Left ventricle myocardium inferior (tissue), 1 donor: Measurements from ENCODE around the gene ADCY7. TPM values are rescaled to one million over a fixed set of nuclear protein-coding genes. Genes with fewer than 3 reads are reported as not detected.
"Not testable (repeated sequence)": the region's sequence is repeated elsewhere in the genome, so short reads cannot be mapped to it uniquely, and the experiment has no call there.

ENCODE experiments used
- DNase-seq: peaks from one replicate; pipeline ENCODE4 v3.0.0-alpha.2; 2020
- H3K27ac ChIP-seq: fragments of 200-600 bp; replicated peaks from 2 replicates; pipeline ENCODE4 v1.8.0; 2021
- H3K27me3 ChIP-seq: fragments of 200-600 bp; 2 replicates; pipeline ENCODE4 v1.8.0; 2021; ENCODE audit warnings: low read depth
- H3K36me3 ChIP-seq: fragments of 200-600 bp; 2 replicates; pipeline ENCODE4 v1.8.0; 2021
- H3K4me1 ChIP-seq: fragments of 200-600 bp; 2 replicates; pipeline ENCODE4 v1.8.0; 2021
- H3K4me3 ChIP-seq: fragments of 200-600 bp; 2 replicates; pipeline ENCODE4 v1.8.0; 2021; ENCODE audit warnings: mild to moderate bottlenecking, moderate library complexity
- H3K9me3 ChIP-seq: fragments of 200-600 bp; replicated peaks from 2 replicates; pipeline ENCODE4 v1.8.0; 2021
- CTCF ChIP-seq: fragments of 200-600 bp; IDR thresholded peaks from 2 replicates; pipeline ENCODE4 v1.8.0; 2021; ENCODE audit warnings: antibody characterized with exemption, mild to moderate bottlenecking, borderline replicate concordance
- intact Hi-C: fragments of 100-400 bp; cut with micrococcal nuclease; formaldehyde crosslinking; loops from one replicate; pipeline ENCODE4 v1.11.0; 2022
- total RNA-seq: library from RNA; stranded (reverse); fragmentation: NEBNext Ultra II Directional; extraction: Animal tissue kit (Norgen Biotek cat#: 25700); gene quantifications from one replicate; pipeline ENCODE4 v1.2.1, GENCODE V29; 2021
- donor health status: DM: no; HTN: yes; CAD: no; lungs with severe emphysema.

The ADCY7 gene
- total RNA-seq, 1 donor from 2014 or later: 9.7 TPM

GRCh38 chr16:50238868-50239301 is 27.5 kb upstream of the ADCY7 start:
- Histone ChIP-seq H3K27me3 (peaks cover 26% of the 10 kb centered on the region), H3K9me3 (no peaks in the 10 kb centered on the region), H3K4me1 (no peaks in the 10 kb centered on the region), H3K27ac (no peak overlapping the region), H3K4me3 (no peak overlapping the region), H3K36me3 (no peaks in the 10 kb centered on the region)
- DNase-seq: no peak
- no peak for TF ChIP-seq CTCF
- intact Hi-C loops: no loop called here

- H3K4me3 ChIP-seq, H3K36me3 ChIP-seq, H3K9me3 ChIP-seq, DNase-seq, intact Hi-C loops, H3K27ac ChIP-seq: not testable (repeated sequence)
- Histone ChIP-seq H3K4me1 (peaks cover 20% of the 10 kb centered on the region), H3K27me3 (peaks cover 57% of the 10 kb centered on the region)
Measured at GRCh38 chr16:50243024-50243423, 23.3 kb upstream of the ADCY7 start.

- no peak for TF ChIP-seq CTCF
- H3K4me1 ChIP-seq: peaks cover 20% of the 10 kb centered on the region
- H3K27me3 ChIP-seq: peaks cover 57% of the 10 kb centered on the region
- H3K27ac ChIP-seq: no peak overlapping the region
- H3K9me3 ChIP-seq: no peaks in the 10 kb centered on the region
- no peak overlapping the region for H3K4me3 ChIP-seq
- H3K36me3 ChIP-seq: no peaks in the 10 kb centered on the region
- DNase-seq: no peak
- intact Hi-C loops: no loop called here
Measured at GRCh38 chr16:50244140-50244503, 22.2 kb upstream of the ADCY7 start.

- H3K4me1 ChIP-seq: peaks cover 20% of the 10 kb centered on the region
- no peaks in the 10 kb centered on the region for H3K36me3 ChIP-seq
- no peak overlapping the region for H3K27ac ChIP-seq
- no peak for TF ChIP-seq CTCF
- H3K4me3 ChIP-seq: peak overlapping the region; percentile 69
- peaks cover 57% of the 10 kb centered on the region for H3K27me3 ChIP-seq
- intact Hi-C loops: no loop called here
- no peak for DNase-seq
- H3K9me3 ChIP-seq: no peaks in the 10 kb centered on the region
Measured at GRCh38 chr16:50244504-50245416, 21.6 kb upstream of the ADCY7 start.

- DNase-seq: no peak
- TF ChIP-seq CTCF: peak; percentile 55
- H3K4me1 ChIP-seq: peaks cover 20% of the 10 kb centered on the region
- no peaks in the 10 kb centered on the region for H3K36me3 ChIP-seq
- H3K27me3 ChIP-seq: peaks cover 57% of the 10 kb centered on the region
- H3K27ac ChIP-seq: peak overlapping the region; percentile 25
- peak overlapping the region; percentile 69 for H3K4me3 ChIP-seq
- H3K9me3 ChIP-seq: no peaks in the 10 kb centered on the region
- intact Hi-C loops: no loop called here
Measured at GRCh38 chr16:50245417-50246298, 20.7 kb upstream of the ADCY7 start.
